GM13977 (cell line): ENCODE results near the gene CCDC63.

Source experiments
- DNase-seq: peaks from one replicate; pipeline ENCODE4 v3.0.0; 2012; ENCODE audit warnings: low spot score
- CTCF ChIP-seq: IDR thresholded peaks from 2 replicates; pipeline ENCODE4 v1.5.1; 2012; ENCODE audit warnings: mild to moderate bottlenecking, control low read depth; ENCODE audit not compliant: insufficient read depth; ENCODE audit errors: extremely low read depth, missing control alignments
- in situ Hi-C: fragments of 300-500 bp; cut with MboI; formaldehyde crosslinking; loops from one replicate; pipeline ENCODE4 v1.12.0; 2022; ENCODE audit warnings: low sequenced_read_pairs, low pct_unique_long_range_greater_than_20kb, mixed read lengths, inconsistent platforms; ENCODE audit not compliant: unreplicated experiment

CCDC63 gene

GRCh38 chr12:110883251-110883650 lies 36.5 kb downstream of the CCDC63 start:
- no peak for DNase-seq
- in situ Hi-C loops, result no loop called here
- TF ChIP-seq CTCF, result no peak

- TF ChIP-seq CTCF, result no peak
- in situ Hi-C loops, result no loop called here
- no peak for DNase-seq
Measured at GRCh38 chr12:110885152-110885840, 38.5 kb downstream of the CCDC63 start.

GRCh38 chr12:110888256-110888991 lies 41.6 kb downstream of the CCDC63 start:
- TF ChIP-seq CTCF, result peak; percentile 2
- no peak for DNase-seq
- in situ Hi-C loops, result no loop called here

- TF ChIP-seq CTCF, result no peak
- in situ Hi-C loops, result no loop called here
- DNase-seq, result no peak
Measured at GRCh38 chr12:110889361-110889760, 42.6 kb downstream of the CCDC63 start.

- DNase-seq, result no peak
- in situ Hi-C loops, result no loop called here
- TF ChIP-seq CTCF, result no peak
Measured at GRCh38 chr12:110893956-110894355, 47.2 kb downstream of the CCDC63 start.

- no peak for TF ChIP-seq CTCF
- in situ Hi-C loops, result no loop called here
- DNase-seq, result no peak
Measured at GRCh38 chr12:110896559-110896958, 49.8 kb downstream of the CCDC63 start.
